Stomach (tissue), 9 donors: ENCODE measurements around the gene PTH2. TPM values are rescaled to one million over a fixed set of nuclear protein-coding genes. Genes with fewer than 3 reads are reported as not detected.

ENCODE experiments used
- DNase-seq, 2 donors: peaks; one replicate each; pipeline versions ENCODE4 v3.0.0 to v3.0.0-alpha.2; 2013 to 2019
- H3K27ac ChIP-seq, 5 donors: fragments of 200-600 bp in 4 of 5; sonication (generic) in 4 of 5; one replicate each; pipeline ENCODE4 v1.5.1; 2013 to 2019; ENCODE audit warnings: mild to moderate bottlenecking in 1 of 5, moderate library complexity in 1 of 5
- H3K27me3 ChIP-seq, 3 donors: fragments of 200-600 bp; sonication (generic); one replicate each; pipeline ENCODE4 v1.5.1; 2017 to 2019; ENCODE audit warnings: mixed run types in 1 of 3
- H3K36me3 ChIP-seq, 4 donors: fragments of 200-600 bp; sonication (generic); 1 replicate in 3 of 4; 2 replicates in 1 of 4; pipeline ENCODE4 v1.5.1; 2016 to 2019
- H3K4me1 ChIP-seq, 4 donors: fragments of 200-600 bp; sonication (generic); one replicate each; pipeline ENCODE4 v1.5.1; 2016 to 2019
- H3K4me3 ChIP-seq, 4 donors: fragments of 200-600 bp; sonication (generic) in 3 of 4; one replicate each; pipeline ENCODE4 v1.5.1; 2016 to 2019; ENCODE audit warnings: mild to moderate bottlenecking in 1 of 4
- H3K9me3 ChIP-seq, 4 donors: fragments of 200-600 bp; sonication (generic); one replicate each; pipeline ENCODE4 v1.5.1; 2016 to 2019
- EP300 ChIP-seq: sonication (generic); formaldehyde crosslinking; IDR thresholded peaks from one replicate; pipeline ENCODE4 v1.6.1; 2017; ENCODE audit warnings: antibody characterized with exemption
- POLR2A ChIP-seq, 4 donors: fragments of 450-650 bp; IDR thresholded peaks; one replicate each; pipeline ENCODE4 v1.6.1; 2016; ENCODE audit warnings: antibody characterized with exemption in 4 of 4, control low read depth in 2 of 4, mild to moderate bottlenecking in 1 of 4, moderate library complexity in 1 of 4
- POLR2AphosphoS5 ChIP-seq, 3 donors: sonication (generic); formaldehyde crosslinking; IDR thresholded peaks; one replicate each; pipeline ENCODE4 v1.6.1; 2016; ENCODE audit warnings: antibody characterized with exemption in 3 of 3
- WGBS, 5 donors: extraction: QIAGEN DNeasy Blood & Tissue Kit in 3 of 5; methylation state at CpG; one replicate each; pipeline versions ENCODE4 v1.1.5 to v1.1.7; 2013 to 2018; 5-methylcytosine and 5-hydroxymethylcytosine counted together
- intact Hi-C: fragments of 100-400 bp; cut with DNase I; formaldehyde crosslinking; loops from one replicate; pipeline ENCODE4 v1.15.1; 2023; ENCODE audit warnings: low total_unique reads
- polyA plus RNA-seq, 3 donors: library from polyadenylated mRNA; stranded (reverse); fragments of 200-250 nt; gene quantifications; one replicate each; pipeline ENCODE4 v1.2.3, GENCODE V29; 2013
- total RNA-seq, 5 donors: library from RNA; depleted of rRNA; stranded (reverse); fragments of >200 nt; gene quantifications; one replicate each; pipeline versions ENCODE4 v1.1.0 to v1.2.3, GENCODE V29; 2014 to 2016
- TF ChIP-seq, protein P1 (sequence below), 7 experiments: fragments of 450-650 bp in 4 of 7; fragments of 200-600 bp in 3 of 7; sonication (generic) in 3 of 7; IDR thresholded peaks; one replicate each; pipeline ENCODE4 v1.5.1; 2016 to 2019; ENCODE audit warnings: antibody characterized with exemption in 7 of 7, control low read depth in 2 of 7, mild to moderate bottlenecking in 1 of 7
- donor health status: healthy with polysubstance abuse.
- donor health status: Bipolar disorder and iron deficiency.
- donor health status: healthy.

The PTH2 gene
- total and polyA plus RNA-seq, 8 donors: not detected

DNA sequence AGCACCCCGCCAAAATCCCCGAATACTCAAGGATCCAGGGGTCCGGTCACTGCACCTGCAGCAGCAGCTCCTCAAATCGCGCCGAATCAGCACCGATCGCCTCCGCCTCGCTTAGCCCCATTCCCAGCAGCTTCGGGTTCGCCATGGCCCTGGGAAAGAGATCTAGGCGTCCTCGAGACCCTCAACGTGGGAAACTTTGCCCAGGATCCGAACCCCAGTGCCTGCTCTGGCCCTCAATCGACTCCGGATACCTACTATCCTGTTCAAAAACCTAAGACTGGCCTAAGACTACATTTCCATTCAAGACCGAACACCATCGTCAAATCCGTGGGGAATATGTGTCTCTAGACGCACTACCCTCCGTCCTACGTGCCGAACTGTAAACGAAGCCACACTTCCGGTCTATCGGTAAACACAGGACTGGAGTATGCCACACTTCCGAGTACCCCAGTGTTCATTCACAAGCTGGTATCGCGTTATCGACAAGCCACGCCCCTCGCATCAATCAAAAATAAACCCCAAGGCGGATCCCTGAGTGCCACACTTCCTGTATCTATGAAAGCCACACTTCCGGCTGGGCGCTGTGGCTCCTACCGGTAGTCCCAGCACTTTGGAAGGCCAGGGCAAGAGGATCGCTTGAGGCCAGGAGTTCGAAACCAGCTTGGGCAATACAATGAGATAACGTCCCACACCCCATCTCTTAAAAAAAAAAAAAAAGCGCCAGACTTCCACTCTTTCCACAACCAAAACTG lies 28.4 kb upstream of the PTH2 start, which contains the start of gene PIH1D1:
PIH1D1 (minus strand) TSS at position 385 of the 752 bp plus-strand sequence; CDS start at position 145, 240 bp downstream.
- TF ChIP-seq POLR2A (IDR thresholded peaks at IDR 0.05) (no peak), POLR2AphosphoS5 (IDR thresholded peaks at IDR 0.05) (peak; percentile 72 to 98 (median 84)), EP300 (no peak)
- TF ChIP-seq, protein P1, sequence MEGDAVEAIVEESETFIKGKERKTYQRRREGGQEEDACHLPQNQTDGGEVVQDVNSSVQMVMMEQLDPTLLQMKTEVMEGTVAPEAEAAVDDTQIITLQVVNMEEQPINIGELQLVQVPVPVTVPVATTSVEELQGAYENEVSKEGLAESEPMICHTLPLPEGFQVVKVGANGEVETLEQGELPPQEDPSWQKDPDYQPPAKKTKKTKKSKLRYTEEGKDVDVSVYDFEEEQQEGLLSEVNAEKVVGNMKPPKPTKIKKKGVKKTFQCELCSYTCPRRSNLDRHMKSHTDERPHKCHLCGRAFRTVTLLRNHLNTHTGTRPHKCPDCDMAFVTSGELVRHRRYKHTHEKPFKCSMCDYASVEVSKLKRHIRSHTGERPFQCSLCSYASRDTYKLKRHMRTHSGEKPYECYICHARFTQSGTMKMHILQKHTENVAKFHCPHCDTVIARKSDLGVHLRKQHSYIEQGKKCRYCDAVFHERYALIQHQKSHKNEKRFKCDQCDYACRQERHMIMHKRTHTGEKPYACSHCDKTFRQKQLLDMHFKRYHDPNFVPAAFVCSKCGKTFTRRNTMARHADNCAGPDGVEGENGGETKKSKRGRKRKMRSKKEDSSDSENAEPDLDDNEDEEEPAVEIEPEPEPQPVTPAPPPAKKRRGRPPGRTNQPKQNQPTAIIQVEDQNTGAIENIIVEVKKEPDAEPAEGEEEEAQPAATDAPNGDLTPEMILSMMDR (IDR thresholded peaks at IDR 0.05): peak in 1 of 7 experiments; percentile 20
- no peaks in the 10 kb centered on the region for H3K27me3 ChIP-seq
- peak within 1 kb of the TSS; percentile 69 to 98 (median 90) for H3K4me3 ChIP-seq
- intact Hi-C loops: no loop called here
- peak; percentile 98 to 99 for DNase-seq
- peaks cover 6 to 37% (median 33%) of the 10 kb centered on the region in 4 donors for H3K36me3 ChIP-seq
- WGBS, 5 donors: 0 to 1% (median 1%) methylated on average over 34 to 42 of the region's 42 CpGs
- H3K4me1 ChIP-seq: peaks cover 9 to 60% (median 42%) of the 10 kb centered on the region in 4 donors
- H3K27ac ChIP-seq: peak within 1 kb of the TSS; percentile 94 to 99 (median 97)
- no peaks in the 10 kb centered on the region for H3K9me3 ChIP-seq

DNA sequence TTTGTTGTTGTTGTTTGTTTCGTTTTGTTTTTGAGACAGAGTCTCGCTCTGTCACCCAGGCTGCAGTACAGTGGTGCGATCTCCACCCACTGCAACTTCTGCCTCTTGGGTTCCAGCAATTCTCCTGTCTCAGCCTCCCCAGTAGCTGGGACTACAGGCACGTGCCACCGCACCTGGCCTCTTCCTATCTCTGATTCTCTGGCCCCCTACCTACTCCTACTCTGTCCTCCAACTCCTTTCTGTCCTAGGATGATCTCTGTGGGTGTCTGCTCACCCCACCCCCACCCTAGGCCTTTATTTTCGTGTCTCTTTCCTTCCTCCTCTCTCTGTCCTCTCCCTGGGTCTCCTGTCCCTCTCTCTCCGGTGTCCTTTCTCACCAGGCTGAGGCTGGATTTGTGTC lies 27.2 kb upstream of the PTH2 start:
- H3K27ac ChIP-seq: peak overlapping the region in 1 of 5 donors; percentile 94

DNA sequence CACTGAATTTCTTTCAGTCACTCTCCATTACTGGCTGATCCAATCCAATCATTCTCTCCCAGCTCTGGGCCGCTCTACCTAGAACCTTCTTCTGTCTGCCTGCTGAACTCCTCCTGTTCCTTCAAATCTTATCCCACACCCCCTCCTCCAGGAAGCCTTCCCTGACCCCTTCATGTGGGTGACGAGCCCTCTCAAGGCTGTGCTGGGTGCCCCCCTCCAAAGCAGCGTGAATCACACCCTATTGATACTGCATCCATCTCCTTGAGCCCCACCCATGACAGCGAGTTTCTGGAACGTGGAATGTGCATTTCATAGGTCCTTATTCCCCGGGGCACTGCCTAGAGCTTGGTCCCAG lies 25.2 kb upstream of the PTH2 start:
- Histone ChIP-seq H3K27ac (no peak overlapping the region), H3K4me1 (peaks cover 0 to 48% (median 32%) of the 10 kb centered on the region in 4 donors), H3K4me3 (no peak overlapping the region), H3K9me3 (no peaks in the 10 kb centered on the region), H3K36me3 (peaks cover 10 to 43% (median 38%) of the 10 kb centered on the region in 4 donors), H3K27me3 (no peaks in the 10 kb centered on the region)
- WGBS, 5 donors: 90 to 94% (median 93%) methylated on average over 6 of the region's 6 CpGs
- DNase-seq: no peak
- intact Hi-C loops: no loop called here
- TF ChIP-seq, protein P1 (IDR thresholded peaks at IDR 0.05): no peak
- TF ChIP-seq POLR2A (IDR thresholded peaks at IDR 0.05) (no peak), EP300 (no peak), POLR2AphosphoS5 (IDR thresholded peaks at IDR 0.05) (no peak)

More for the DNA sequence above, 27.2 kb upstream of the PTH2 start:
- TF ChIP-seq, protein P1 (IDR thresholded peaks at IDR 0.05): no peak
- TF ChIP-seq POLR2AphosphoS5 (IDR thresholded peaks at IDR 0.05) (no peak), POLR2A (IDR thresholded peaks at IDR 0.05) (no peak), EP300 (no peak)
- intact Hi-C loops: no loop called here
- WGBS, 5 donors: 80 to 89% (median 82%) methylated on average over 7 of the region's 7 CpGs
- Histone ChIP-seq H3K4me1 (peaks cover 9 to 57% (median 42%) of the 10 kb centered on the region in 4 donors), H3K4me3 (peak overlapping the region in 2 of 4 donors; percentile 90 to 98), H3K9me3 (no peaks in the 10 kb centered on the region), H3K36me3 (peaks cover 10 to 43% (median 38%) of the 10 kb centered on the region in 4 donors), H3K27me3 (no peaks in the 10 kb centered on the region)
- DNase-seq: no peak

DNA sequence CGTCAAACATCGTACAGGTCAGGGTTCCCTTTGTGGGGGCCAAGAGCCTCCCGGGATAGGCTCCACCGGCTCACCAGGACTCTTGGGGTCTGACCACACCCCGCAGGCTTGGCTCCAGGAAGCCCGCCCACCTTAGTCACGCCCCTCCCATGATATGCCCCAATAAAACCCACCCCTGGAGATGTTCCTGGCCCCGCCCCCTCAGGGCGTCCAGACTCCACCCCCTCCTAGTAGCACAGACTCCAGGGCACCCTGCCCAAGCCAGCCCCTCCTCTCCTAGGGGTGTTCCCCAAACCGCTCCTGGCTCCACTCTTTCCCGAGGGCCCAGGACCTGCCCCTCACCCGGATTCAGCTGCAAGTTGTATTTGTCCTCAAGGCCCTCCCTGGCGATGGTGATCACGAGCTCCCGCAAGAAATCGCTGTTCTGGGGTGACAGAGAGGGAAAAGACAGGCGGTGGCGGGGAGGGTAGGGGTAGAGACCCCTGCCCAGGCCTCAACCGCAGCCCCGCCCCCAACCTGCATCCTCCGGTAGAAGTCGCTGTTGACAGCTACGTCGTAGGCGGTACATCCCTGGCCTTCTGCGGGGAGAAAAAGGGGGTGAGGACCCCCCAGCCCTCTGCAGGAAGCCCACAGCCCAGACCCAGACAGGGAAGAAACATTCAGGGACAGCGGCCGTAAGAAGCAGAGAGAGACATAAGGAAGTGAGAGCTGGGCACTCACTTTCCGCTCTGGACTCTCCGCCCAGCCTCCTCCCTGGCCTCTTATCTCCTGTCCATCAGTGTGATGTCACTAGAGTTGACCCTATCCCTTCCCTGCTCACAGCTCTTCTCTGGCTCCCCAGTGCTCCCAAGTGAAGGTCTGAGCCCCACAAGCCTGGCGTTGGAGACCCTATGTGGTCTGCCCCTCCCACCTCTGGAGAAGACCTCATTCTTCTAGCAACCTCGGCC lies 24.5 kb upstream of the PTH2 start:
- TF ChIP-seq POLR2A (IDR thresholded peaks at IDR 0.05): no peak
- TF ChIP-seq, protein P1 (IDR thresholded peaks at IDR 0.05): no peak
- no peak for TF ChIP-seq POLR2AphosphoS5 (IDR thresholded peaks at IDR 0.05)
- TF ChIP-seq EP300: no peak
- Histone ChIP-seq H3K27me3 (peaks cover 0 to 4% (median 0%) of the 10 kb centered on the region in 3 donors), H3K9me3 (no peaks in the 10 kb centered on the region), H3K4me3 (no peak overlapping the region), H3K27ac (peak overlapping the region in 1 of 5 donors; percentile 12), H3K36me3 (peaks cover 10 to 43% (median 38%) of the 10 kb centered on the region in 4 donors), H3K4me1 (peaks cover 0 to 54% (median 37%) of the 10 kb centered on the region in 4 donors)
- intact Hi-C loops: no loop called here
- peak in 1 of 2 donors; percentile 60 for DNase-seq
- 76 to 83% (median 79%) methylated on average over 21 to 32 of the region's 32 CpGs for WGBS, 5 donors
